GM23248 (cell line): ENCODE measurements around the gene PGRMC2. TPM values are rescaled to one million over a fixed set of nuclear protein-coding genes. Genes with fewer than 3 reads are reported as not detected.
A peak's percentile ranks its signal among the peaks of the same experiment; 100 is the strongest.
"Not testable (repeated sequence)": the region's sequence is repeated elsewhere in the genome, so short reads cannot be mapped to it uniquely, and the experiment has no call there.

ENCODE experiments used
- DNase-seq: peaks from one replicate; pipeline ENCODE4 v3.0.0-alpha.2; 2015
- H2AFZ ChIP-seq: fragments of 200-600 bp; sonication (generic); 2 replicates; pipeline ENCODE4 v1.6.1; 2016; ENCODE audit warnings: antibody characterized with exemption
- H3F3A ChIP-seq: fragments of 200-600 bp; sonication (generic); 2 replicates; pipeline ENCODE4 v1.6.1; 2016; ENCODE audit warnings: mild to moderate bottlenecking, antibody characterized with exemption, mixed run types; ENCODE audit not compliant: insufficient read depth
- H3K27ac ChIP-seq: fragments of 200-600 bp; sonication (generic); 2 replicates; pipeline ENCODE4 v1.5.1; 2016; ENCODE audit warnings: mild to moderate bottlenecking
- H3K27me3 ChIP-seq: fragments of 200-600 bp; sonication (generic); replicated peaks from 2 replicates; pipeline ENCODE4 v1.6.1; 2016; ENCODE audit warnings: mild to moderate bottlenecking; ENCODE audit not compliant: insufficient read depth
- H3K36me3 ChIP-seq: fragments of 200-600 bp; sonication (generic); 2 replicates; pipeline ENCODE4 v1.6.1; 2016; ENCODE audit warnings: low read depth, mild to moderate bottlenecking
- H3K4me1 ChIP-seq: fragments of 200-600 bp; sonication (generic); 2 replicates; pipeline ENCODE4 v1.6.1; 2016; ENCODE audit warnings: mild to moderate bottlenecking; ENCODE audit not compliant: insufficient read depth
- H3K4me2 ChIP-seq: fragments of 200-600 bp; sonication (generic); one replicate; pipeline ENCODE4 v1.6.1; 2016; ENCODE audit warnings: mild to moderate bottlenecking; ENCODE audit not compliant: unreplicated experiment
- H3K4me3 ChIP-seq: fragments of 200-600 bp; sonication (generic); 2 replicates; pipeline ENCODE4 v1.5.1; 2016; ENCODE audit warnings: mild to moderate bottlenecking
- H3K79me2 ChIP-seq: fragments of 200-600 bp; sonication (generic); 2 replicates; pipeline ENCODE4 v1.6.1; 2016; ENCODE audit warnings: mild to moderate bottlenecking; ENCODE audit not compliant: insufficient read depth
- H3K9ac ChIP-seq: fragments of 200-600 bp; sonication (generic); 2 replicates; pipeline ENCODE4 v1.6.1; 2016; ENCODE audit warnings: mild to moderate bottlenecking
- H3K9me2 ChIP-seq: fragments of 200-600 bp; sonication (generic); 2 replicates; pipeline ENCODE4 v1.6.1; 2016; ENCODE audit warnings: mixed run types, mild to moderate bottlenecking, moderate library complexity; ENCODE audit not compliant: insufficient read depth
- H3K9me3 ChIP-seq: fragments of 200-600 bp; sonication (generic); one replicate; pipeline ENCODE4 v1.6.1; 2017; ENCODE audit warnings: low read depth
- H4K20me1 ChIP-seq: fragments of 200-600 bp; sonication (generic); 2 replicates; pipeline ENCODE4 v1.6.0; 2016; ENCODE audit not compliant: insufficient read depth
- EZH2 ChIP-seq: fragments of 200-600 bp; sonication (generic); IDR thresholded peaks from 2 replicates; pipeline ENCODE4 v1.6.1; 2018; ENCODE audit warnings: antibody characterized with exemption, mild to moderate bottlenecking; ENCODE audit not compliant: insufficient read depth, poor library complexity, severe bottlenecking
- EZH2phosphoT487 ChIP-seq: fragments of 200-600 bp; sonication (generic); IDR thresholded peaks from 2 replicates; pipeline ENCODE4 v1.6.1; 2018; ENCODE audit warnings: antibody characterized with exemption, moderate library complexity, mild to moderate bottlenecking, low read depth; ENCODE audit not compliant: insufficient read depth
- WGBS, 2 experiments: methylation state at CpG; one replicate each; pipeline ENCODE4 v1.1.6; 2015 to 2017; ENCODE audit warnings: low lambda C conversion rate in 2 of 2, low coverage in 1 of 2; ENCODE audit errors: missing lambda C conversion rate in 2 of 2; 5-methylcytosine and 5-hydroxymethylcytosine counted together
- in situ Hi-C: fragments of 300-500 bp; cut with MboI; formaldehyde crosslinking; loops from 2 replicates; pipeline ENCODE4 v1.15.0; 2020
- polyA plus RNA-seq: library from polyadenylated mRNA; unstranded; fragments of >200 nt; fragmentation: Nextera tagmentation; extraction: Ambion mirVana; gene quantifications from 2 replicates; pipeline ENCODE4 v1.2.1, GENCODE V29; 2016
- total RNA-seq: library from RNA; depleted of rRNA; stranded (reverse); fragments of >200 nt; shearing (Covaris generic); gene quantifications from 2 replicates; pipeline ENCODE4 v1.2.3, GENCODE V29; 2014

Gene PGRMC2
- total and polyA plus RNA-seq, 2 experiments from 2014 or later = 117 to 186 TPM

- H3K27me3 ChIP-seq = no peaks in the 10 kb centered on the region
- no peak overlapping the region for H3K4me2 ChIP-seq
- DNase-seq = no peak
- H3K27ac ChIP-seq = no peak overlapping the region
- in situ Hi-C loops = no loop called here
- H3K4me3 ChIP-seq = no peak overlapping the region
- H3K36me3 ChIP-seq = peaks cover 53% of the 10 kb centered on the region
- peaks cover 78% of the 10 kb centered on the region for H3K4me1 ChIP-seq
- no peak for TF ChIP-seq EZH2
- TF ChIP-seq EZH2phosphoT487 = no peak
- no peak overlapping the region for H2AFZ ChIP-seq
- no peaks in the 10 kb centered on the region for H4K20me1 ChIP-seq
- peaks cover 100% of the 10 kb centered on the region for H3K79me2 ChIP-seq
- H3K9me2 ChIP-seq = no peaks in the 10 kb centered on the region
- no peak overlapping the region for H3K9ac ChIP-seq
- H3F3A ChIP-seq = peaks cover 46% of the 10 kb centered on the region
- WGBS, 2 experiments = 96 to 97% methylated on average over 3 of the region's 3 CpGs
- H3K9me3 ChIP-seq = no peaks in the 10 kb centered on the region
These were observed 9.8 kb downstream of the PGRMC2 start for GRCh38 chr4:128277856-128278255.

GRCh38 chr4:128275346-128275745 lies 12.3 kb downstream of the PGRMC2 start:
- Histone ChIP-seq H3K27ac (peak overlapping the region; percentile 31), H3K79me2 (peaks cover 94% of the 10 kb centered on the region), H3K4me1 (peaks cover 62% of the 10 kb centered on the region), H3K36me3 (peaks cover 66% of the 10 kb centered on the region), H3K4me2 (peak overlapping the region; percentile 47), H3K9me2 (no peaks in the 10 kb centered on the region), H3K27me3 (no peaks in the 10 kb centered on the region), H3K9ac (no peak overlapping the region), H3K4me3 (no peak overlapping the region), H3K9me3 (no peaks in the 10 kb centered on the region), H4K20me1 (no peaks in the 10 kb centered on the region), H2AFZ (no peak overlapping the region), H3F3A (peaks cover 45% of the 10 kb centered on the region)
- peak; percentile 58 for DNase-seq
- in situ Hi-C loops = no loop called here
- no peak for TF ChIP-seq EZH2
- no peak for TF ChIP-seq EZH2phosphoT487

- no peak overlapping the region for H2AFZ ChIP-seq
- no peak for DNase-seq
- peaks cover 49% of the 10 kb centered on the region for H3K36me3 ChIP-seq
- no peak overlapping the region for H3K9ac ChIP-seq
- H4K20me1 ChIP-seq = no peaks in the 10 kb centered on the region
- H3K27me3 ChIP-seq = no peaks in the 10 kb centered on the region
- H3K4me1 ChIP-seq = peaks cover 28% of the 10 kb centered on the region
- H3K4me3 ChIP-seq = no peak overlapping the region
- no peak for TF ChIP-seq EZH2
- TF ChIP-seq EZH2phosphoT487 = no peak
- 56 to 69% methylated on average over 1 of the region's 1 CpG for WGBS, 2 experiments
- H3K79me2 ChIP-seq = peaks cover 56% of the 10 kb centered on the region
- no peak overlapping the region for H3K27ac ChIP-seq
- H3K4me2 ChIP-seq = no peak overlapping the region
- H3K9me3 ChIP-seq = no peaks in the 10 kb centered on the region
- no peaks in the 10 kb centered on the region for H3K9me2 ChIP-seq
- peaks cover 60% of the 10 kb centered on the region for H3F3A ChIP-seq
- in situ Hi-C loops = no loop called here
These were observed 16.1 kb downstream of the PGRMC2 start for GRCh38 chr4:128271551-128271950.

- Histone ChIP-seq H2AFZ (no peak overlapping the region), H3K4me2 (no peak overlapping the region), H3K79me2 (peaks cover 30% of the 10 kb centered on the region), H3K9ac (no peak overlapping the region), H3K9me3 (peaks cover 4% of the 10 kb centered on the region), H3K27me3 (no peaks in the 10 kb centered on the region), H3F3A (peaks cover 47% of the 10 kb centered on the region), H3K36me3 (peaks cover 45% of the 10 kb centered on the region), H3K4me3 (no peak overlapping the region), H4K20me1 (no peaks in the 10 kb centered on the region), H3K4me1 (peaks cover 6% of the 10 kb centered on the region), H3K27ac (no peak overlapping the region), H3K9me2 (no peaks in the 10 kb centered on the region)
- no peak for TF ChIP-seq EZH2phosphoT487
- no peak for TF ChIP-seq EZH2
- in situ Hi-C loops = no loop called here
- WGBS, 2 experiments = 95 to 98% methylated on average over 5 of the region's 5 CpGs
- no peak for DNase-seq
These were observed 18.6 kb downstream of the PGRMC2 start for GRCh38 chr4:128268970-128269369.

- Histone ChIP-seq H3K27me3 (no peaks in the 10 kb centered on the region), H3K4me2 (no peak overlapping the region), H3K4me1 (peaks cover 6% of the 10 kb centered on the region), H3K9me2 (no peaks in the 10 kb centered on the region), H3K9me3 (peaks cover 4% of the 10 kb centered on the region), H3K9ac (no peak overlapping the region), H3K27ac (no peak overlapping the region), H3K79me2 (peaks cover 18% of the 10 kb centered on the region), H4K20me1 (no peaks in the 10 kb centered on the region), H3K4me3 (no peak overlapping the region), H2AFZ (no peak overlapping the region), H3K36me3 (peaks cover 33% of the 10 kb centered on the region), H3F3A (peaks cover 47% of the 10 kb centered on the region)
- DNase-seq = no peak
- TF ChIP-seq EZH2phosphoT487 = no peak
- no peak for TF ChIP-seq EZH2
- in situ Hi-C loops = no loop called here
- WGBS, 2 experiments = 12 to 22% methylated on average over 2 of the region's 2 CpGs
These were observed 19.9 kb downstream of the PGRMC2 start for GRCh38 chr4:128267745-128268144.

GRCh38 chr4:128267171-128267570 lies 20.4 kb downstream of the PGRMC2 start:
- H3K4me3 ChIP-seq, DNase-seq, H2AFZ ChIP-seq, in situ Hi-C loops, H3K9me3 ChIP-seq, H3K4me1 ChIP-seq, H3K9me2 ChIP-seq, H3K27me3 ChIP-seq, H4K20me1 ChIP-seq, H3K9ac ChIP-seq, H3K4me2 ChIP-seq, H3K27ac ChIP-seq: not testable (repeated sequence)
- Histone ChIP-seq H3K36me3 (peaks cover 31% of the 10 kb centered on the region), H3F3A (peaks cover 47% of the 10 kb centered on the region), H3K79me2 (peaks cover 12% of the 10 kb centered on the region)
- WGBS, 2 experiments = 52 to 56% methylated on average over 3 of the region's 3 CpGs

GRCh38 chr4:128265550-128265949 lies 22.1 kb downstream of the PGRMC2 start:
- H3K27ac ChIP-seq, DNase-seq: not testable (repeated sequence)

More at GRCh38 chr4:128265550-128265949, 22.1 kb downstream of the PGRMC2 start:
- H3K27me3 ChIP-seq, H3K4me2 ChIP-seq, H3K4me1 ChIP-seq, H3K9me3 ChIP-seq, H2AFZ ChIP-seq, H4K20me1 ChIP-seq, H3K9me2 ChIP-seq, H3K9ac ChIP-seq, H3K4me3 ChIP-seq, H3K79me2 ChIP-seq, in situ Hi-C loops: not testable (repeated sequence)
- 52 to 63% methylated on average over 3 of the region's 3 CpGs for WGBS, 2 experiments
- H3K36me3 ChIP-seq = peaks cover 15% of the 10 kb centered on the region
- peaks cover 37% of the 10 kb centered on the region for H3F3A ChIP-seq
